A549 (cell line): ENCODE measurements around the gene VIT. TPM values are rescaled to one million over a fixed set of nuclear protein-coding genes. Genes with fewer than 3 reads are reported as not detected.

Experiments used
- ATAC-seq, 2 experiments: fragments of 200-7000 bp in 1 of 2; fragments of >200 bp in 1 of 2; cut with Nextera tagmentation in 1 of 2; cut with Tn5 transposase in 1 of 2; 3 replicates each; pipeline versions ENCODE4 v1.8.0 to v1.9.1; 2018 to 2020; ENCODE audit warnings: mild to moderate bottlenecking in 1 of 2, moderate library complexity in 1 of 2
- CTCF ChIA-PET: fragments of 300-600 bp; sonication (Branson Sonifier 250); formaldehyde crosslinking; extraction: SDS; loops from one replicate; lab custom pipeline; 2021; ENCODE audit warnings: antibody characterized with exemption, inconsistent platforms; lab: Yijun Ruan, JAX
- POLR2A ChIA-PET: fragments of 350-600 bp; formaldehyde crosslinking; extraction: SDS; loops from one replicate; lab custom pipeline; 2021; ENCODE audit warnings: antibody characterized with exemption, inconsistent platforms; lab: Yijun Ruan, JAX
- DNase-seq, 2 experiments: peaks; one replicate each; pipeline versions ENCODE4 v3.0.0 to v3.0.0-alpha.2; 2011 to 2016; ENCODE audit warnings: low read depth in 1 of 2, low spot score in 1 of 2
- FAIRE-seq: peaks from 2 replicates; lab custom pipeline; 2011; peaks lifted over from hg19 to GRCh38; lab: Jason Lieb, UNC
- H3K27ac ChIP-seq, 2 experiments: fragments of >200 bp; sonication (Bioruptor Twin); formaldehyde crosslinking; 3 replicates each; pipeline ENCODE4 v1.5.1; 2016 to 2017
- H3K4me1 ChIP-seq: fragments of >200 bp; sonication (Bioruptor Twin); formaldehyde crosslinking; 3 replicates; pipeline ENCODE4 v1.6.1; 2016
- H3K4me2 ChIP-seq: fragments of >200 bp; sonication (Bioruptor Twin); formaldehyde crosslinking; 3 replicates; pipeline ENCODE4 v1.6.1; 2016
- H3K4me3 ChIP-seq: fragments of >200 bp; sonication (Bioruptor Twin); formaldehyde crosslinking; 3 replicates; pipeline ENCODE4 v1.5.1; 2016
- H3K9me3 ChIP-seq: fragments of >200 bp; sonication (Bioruptor Twin); formaldehyde crosslinking; 3 replicates; pipeline ENCODE4 v1.6.1; 2016
- BHLHE40 ChIP-seq: IDR thresholded peaks from 2 replicates; pipeline ENCODE4 v1.6.1; 2012; ENCODE audit warnings: low read depth, low read length, inconsistent platforms
- CEBPB ChIP-seq, 2 experiments: fragments of >200 bp in 1 of 2; sonication (Bioruptor Twin) in 1 of 2; formaldehyde crosslinking in 1 of 2; IDR thresholded peaks; 2 replicates each; pipeline ENCODE4 v1.6.1; 2012 to 2016
- CHD4 ChIP-seq: fragments of 200-600 bp; sonication (generic); IDR thresholded peaks from 2 replicates; pipeline ENCODE4 v1.6.1; 2016; ENCODE audit warnings: antibody characterized with exemption, mild to moderate bottlenecking, borderline replicate concordance
- EHF ChIP-seq: fragments of 250-450 bp; sonication (Bioruptor Pico); IDR thresholded peaks from 2 replicates; pipeline ENCODE4 v1.5.0; 2020; ENCODE audit warnings: mild to moderate bottlenecking
- ESRRA ChIP-seq: fragments of 150-350 bp; IDR thresholded peaks from 2 replicates; pipeline ENCODE4 v1.6.1; 2014; ENCODE audit warnings: mild to moderate bottlenecking, low read length, borderline replicate concordance
- HOXB13 ChIP-seq: fragments of 250-450 bp; sonication (Bioruptor Pico); IDR thresholded peaks from 2 replicates; pipeline ENCODE4 v1.5.0; 2020; ENCODE audit warnings: low read depth, mild to moderate bottlenecking, moderate library complexity
- MAFK ChIP-seq: fragments of 450-650 bp; IDR thresholded peaks from 2 replicates; pipeline ENCODE4 v1.6.1; 2014; ENCODE audit not compliant: partially characterized antibody
- NPAS2 ChIP-seq: fragments of 250-450 bp; sonication (Bioruptor Pico); IDR thresholded peaks from 2 replicates; pipeline ENCODE4 v1.8.0; 2022; ENCODE audit warnings: mild to moderate bottlenecking, moderate library complexity, borderline replicate concordance
- PHF8 ChIP-seq: fragments of 200-600 bp; sonication (generic); IDR thresholded peaks from 2 replicates; pipeline ENCODE4 v1.6.1; 2016; ENCODE audit warnings: low read depth, mild to moderate bottlenecking, antibody characterized with exemption, moderate library complexity, borderline replicate concordance
- POLR2A ChIP-seq: IDR thresholded peaks from 2 replicates; pipeline ENCODE4 v1.6.1; 2012; ENCODE audit warnings: mild to moderate bottlenecking, low read length
- RARB ChIP-seq: fragments of 250-450 bp; sonication (Bioruptor Pico); IDR thresholded peaks from 2 replicates; pipeline ENCODE4 v1.8.0; 2021; ENCODE audit warnings: mild to moderate bottlenecking, moderate library complexity
- RFX5 ChIP-seq: fragments of 450-650 bp; IDR thresholded peaks from 2 replicates; pipeline ENCODE4 v1.7.1; 2014; ENCODE audit warnings: antibody characterized with exemption, mild to moderate bottlenecking, moderate library complexity
- WGBS: methylation state at CpG from one replicate; pipeline ENCODE4 v1.1.6; 2017; ENCODE audit errors: missing lambda C conversion rate; 5-methylcytosine and 5-hydroxymethylcytosine counted together
- polyA plus RNA-seq, 4 experiments: library from polyadenylated mRNA; depleted of rRNA in 3 of 4; stranded (reverse); fragments of >200 nt; fragmentation: RNase III in 1 of 4; extraction: RNeasy Plus Mini Kit Qiagen cat#74134 plus additional on column Dnase treatment in 1 of 4; gene quantifications; 2 replicates in 3 of 4; 3 replicates in 1 of 4; pipeline ENCODE4 v1.2.3, GENCODE V29; 2011 to 2017
- TF ChIP-seq, protein P1 (sequence below): fragments of >200 bp; sonication (Bioruptor Twin); formaldehyde crosslinking; IDR thresholded peaks from 2 replicates; pipeline ENCODE4 v1.6.1; 2016
- TF ChIP-seq, protein P2 (sequence below): fragments of >200 bp; sonication (Bioruptor Twin); formaldehyde crosslinking; IDR thresholded peaks from 3 replicates; pipeline ENCODE4 v1.6.1; 2016
- TF ChIP-seq, protein P3 (sequence below): fragments of 250-450 bp; sonication (Bioruptor Pico); IDR thresholded peaks from 2 replicates; pipeline ENCODE4 v1.5.0; 2021; ENCODE audit warnings: mild to moderate bottlenecking, moderate library complexity, borderline replicate concordance
- TF ChIP-seq, protein P4 (sequence below): fragments of 200-600 bp; sonication (generic); IDR thresholded peaks from 2 replicates; pipeline ENCODE4 v1.6.1; 2016; ENCODE audit warnings: antibody characterized with exemption, mild to moderate bottlenecking, moderate library complexity
- TF ChIP-seq, protein P5 (sequence below): fragments of 450-650 bp; IDR thresholded peaks from 2 replicates; pipeline ENCODE4 v1.6.1; 2014; ENCODE audit warnings: antibody characterized with exemption

The VIT gene
- polyA plus RNA-seq, 2 of the 4 experiments (the other 2 are of a cell fraction), result not detected

DNA sequence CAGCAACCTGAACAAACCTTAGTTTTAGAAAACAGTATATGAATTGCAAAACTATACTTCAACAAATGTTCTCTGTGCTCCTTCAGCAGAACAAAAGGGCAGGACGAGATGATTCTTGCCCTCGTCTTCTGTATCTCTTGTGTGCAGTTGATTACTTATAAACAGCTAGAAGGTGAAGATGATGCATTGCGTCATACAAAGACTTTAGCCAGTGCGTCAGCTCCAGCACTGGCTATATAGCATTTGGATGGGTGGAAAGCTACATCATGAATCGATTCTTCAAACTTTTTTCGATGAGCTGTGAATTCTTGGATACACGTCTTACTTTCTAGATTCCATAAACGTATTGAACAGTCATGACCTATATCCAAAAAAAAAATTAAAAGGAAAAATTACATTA lies 152.8 kb downstream of the VIT start:
- ATAC-seq (no peak), FAIRE-seq (no peak), DNase-seq (no peak)
- Histone ChIP-seq H3K9me3 (no peaks in the 10 kb centered on the region), H3K27ac (no peak overlapping the region), H3K4me1 (no peaks in the 10 kb centered on the region), H3K4me3 (no peak overlapping the region), H3K4me2 (no peak overlapping the region)
- POLR2A ChIA-PET, result no interaction called here
- WGBS, result 95% methylated on average over 8 of the region's 8 CpGs
- TF ChIP-seq, protein P1, sequence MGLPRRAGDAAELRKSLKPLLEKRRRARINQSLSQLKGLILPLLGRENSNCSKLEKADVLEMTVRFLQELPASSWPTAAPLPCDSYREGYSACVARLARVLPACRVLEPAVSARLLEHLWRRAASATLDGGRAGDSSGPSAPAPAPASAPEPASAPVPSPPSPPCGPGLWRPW, result no peak
- TF ChIP-seq CEBPB (IDR thresholded peaks at IDR 0.05) (0 out of 4 replicates have a peak, but pooled peaks of 1 of the 2 experiments have one; percentile 37), CHD4 (no peak)
- CTCF ChIA-PET, result interaction anchor here (1.2 to 1.7 kb wide), 2 partner anchors 15 to 68 kb away, joined by 3 to 4 read pairs; no protein-coding TSS in a partner anchor

- POLR2A ChIA-PET, result no interaction called here
- no peak for ATAC-seq
- Histone ChIP-seq H3K9me3 (no peaks in the 10 kb centered on the region), H3K4me3 (no peak overlapping the region), H3K4me2 (no peak overlapping the region), H3K4me1 (peaks cover 11% of the 10 kb centered on the region), H3K27ac (no peak overlapping the region)
- CTCF ChIA-PET, result interaction anchor here (0.7 to 2.4 kb wide), 3 partner anchors 9 to 15 kb away, joined by 3 to 12 read pairs (median 5); no protein-coding TSS in a partner anchor
- DNase-seq, result no peak
- no peak for TF ChIP-seq RFX5
- TF ChIP-seq CHD4, result no peak
- no peak for TF ChIP-seq MAFK
- TF ChIP-seq, protein P2, sequence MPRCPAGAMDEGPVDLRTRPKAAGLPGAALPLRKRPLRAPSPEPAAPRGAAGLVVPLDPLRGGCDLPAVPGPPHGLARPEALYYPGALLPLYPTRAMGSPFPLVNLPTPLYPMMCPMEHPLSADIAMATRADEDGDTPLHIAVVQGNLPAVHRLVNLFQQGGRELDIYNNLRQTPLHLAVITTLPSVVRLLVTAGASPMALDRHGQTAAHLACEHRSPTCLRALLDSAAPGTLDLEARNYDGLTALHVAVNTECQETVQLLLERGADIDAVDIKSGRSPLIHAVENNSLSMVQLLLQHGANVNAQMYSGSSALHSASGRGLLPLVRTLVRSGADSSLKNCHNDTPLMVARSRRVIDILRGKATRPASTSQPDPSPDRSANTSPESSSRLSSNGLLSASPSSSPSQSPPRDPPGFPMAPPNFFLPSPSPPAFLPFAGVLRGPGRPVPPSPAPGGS, result no peak
- TF ChIP-seq, protein P3, sequence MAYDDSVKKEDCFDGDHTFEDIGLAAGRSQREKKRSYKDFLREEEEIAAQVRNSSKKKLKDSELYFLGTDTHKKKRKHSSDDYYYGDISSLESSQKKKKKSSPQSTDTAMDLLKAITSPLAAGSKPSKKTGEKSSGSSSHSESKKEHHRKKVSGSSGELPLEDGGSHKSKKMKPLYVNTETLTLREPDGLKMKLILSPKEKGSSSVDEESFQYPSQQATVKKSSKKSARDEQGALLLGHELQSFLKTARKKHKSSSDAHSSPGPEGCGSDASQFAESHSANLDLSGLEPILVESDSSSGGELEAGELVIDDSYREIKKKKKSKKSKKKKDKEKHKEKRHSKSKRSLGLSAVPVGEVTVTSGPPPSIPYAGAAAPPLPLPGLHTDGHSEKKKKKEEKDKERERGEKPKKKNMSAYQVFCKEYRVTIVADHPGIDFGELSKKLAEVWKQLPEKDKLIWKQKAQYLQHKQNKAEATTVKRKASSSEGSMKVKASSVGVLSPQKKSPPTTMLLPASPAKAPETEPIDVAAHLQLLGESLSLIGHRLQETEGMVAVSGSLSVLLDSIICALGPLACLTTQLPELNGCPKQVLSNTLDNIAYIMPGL (CRISPR knock-in tag), result no peak
- TF ChIP-seq, protein P1, result no peak
- no peak for TF ChIP-seq BHLHE40
- no peak for TF ChIP-seq EHF (CRISPR knock-in tag)
- TF ChIP-seq, protein P4, sequence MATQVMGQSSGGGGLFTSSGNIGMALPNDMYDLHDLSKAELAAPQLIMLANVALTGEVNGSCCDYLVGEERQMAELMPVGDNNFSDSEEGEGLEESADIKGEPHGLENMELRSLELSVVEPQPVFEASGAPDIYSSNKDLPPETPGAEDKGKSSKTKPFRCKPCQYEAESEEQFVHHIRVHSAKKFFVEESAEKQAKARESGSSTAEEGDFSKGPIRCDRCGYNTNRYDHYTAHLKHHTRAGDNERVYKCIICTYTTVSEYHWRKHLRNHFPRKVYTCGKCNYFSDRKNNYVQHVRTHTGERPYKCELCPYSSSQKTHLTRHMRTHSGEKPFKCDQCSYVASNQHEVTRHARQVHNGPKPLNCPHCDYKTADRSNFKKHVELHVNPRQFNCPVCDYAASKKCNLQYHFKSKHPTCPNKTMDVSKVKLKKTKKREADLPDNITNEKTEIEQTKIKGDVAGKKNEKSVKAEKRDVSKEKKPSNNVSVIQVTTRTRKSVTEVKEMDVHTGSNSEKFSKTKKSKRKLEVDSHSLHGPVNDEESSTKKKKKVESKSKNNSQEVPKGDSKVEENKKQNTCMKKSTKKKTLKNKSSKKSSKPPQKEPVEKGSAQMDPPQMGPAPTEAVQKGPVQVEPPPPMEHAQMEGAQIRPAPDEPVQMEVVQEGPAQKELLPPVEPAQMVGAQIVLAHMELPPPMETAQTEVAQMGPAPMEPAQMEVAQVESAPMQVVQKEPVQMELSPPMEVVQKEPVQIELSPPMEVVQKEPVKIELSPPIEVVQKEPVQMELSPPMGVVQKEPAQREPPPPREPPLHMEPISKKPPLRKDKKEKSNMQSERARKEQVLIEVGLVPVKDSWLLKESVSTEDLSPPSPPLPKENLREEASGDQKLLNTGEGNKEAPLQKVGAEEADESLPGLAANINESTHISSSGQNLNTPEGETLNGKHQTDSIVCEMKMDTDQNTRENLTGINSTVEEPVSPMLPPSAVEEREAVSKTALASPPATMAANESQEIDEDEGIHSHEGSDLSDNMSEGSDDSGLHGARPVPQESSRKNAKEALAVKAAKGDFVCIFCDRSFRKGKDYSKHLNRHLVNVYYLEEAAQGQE, result no peak
- no peak for TF ChIP-seq ESRRA
- TF ChIP-seq, protein P5, sequence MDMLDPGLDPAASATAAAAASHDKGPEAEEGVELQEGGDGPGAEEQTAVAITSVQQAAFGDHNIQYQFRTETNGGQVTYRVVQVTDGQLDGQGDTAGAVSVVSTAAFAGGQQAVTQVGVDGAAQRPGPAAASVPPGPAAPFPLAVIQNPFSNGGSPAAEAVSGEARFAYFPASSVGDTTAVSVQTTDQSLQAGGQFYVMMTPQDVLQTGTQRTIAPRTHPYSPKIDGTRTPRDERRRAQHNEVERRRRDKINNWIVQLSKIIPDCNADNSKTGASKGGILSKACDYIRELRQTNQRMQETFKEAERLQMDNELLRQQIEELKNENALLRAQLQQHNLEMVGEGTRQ, result no peak
- no peak for TF ChIP-seq CEBPB (IDR thresholded peaks at IDR 0.05)
- TF ChIP-seq HOXB13 (CRISPR knock-in tag), result no peak
- no peak for TF ChIP-seq POLR2A
- TF ChIP-seq NPAS2 (CRISPR knock-in tag), result no peak
- TF ChIP-seq PHF8, result no peak
- TF ChIP-seq RARB (CRISPR knock-in tag), result no peak
- peak; percentile 85 for FAIRE-seq
- WGBS, result 90% methylated on average over 2 of the region's 2 CpGs
Measured at GRCh38 chr2:36854241-36854640, 157.7 kb downstream of the VIT start.
